Activated naive CD8-positive, alpha-beta T cell (primary cell): ENCODE results near the gene SLC13A3.
A peak's percentile ranks its signal among the peaks of the same experiment; 100 is the strongest.
"Not testable (repeated sequence)": the region's sequence is repeated elsewhere in the genome, so short reads cannot be mapped to it uniquely, and the experiment has no call there.

Source experiments
- H3K27ac Mint-ChIP-seq: one replicate; pipeline ENCODE4 v1.8.0; 2021; ENCODE audit warnings: mixed read lengths
- H3K27me3 Mint-ChIP-seq: one replicate; pipeline ENCODE4 v1.8.0; 2021; ENCODE audit warnings: mixed read lengths
- H3K36me3 Mint-ChIP-seq: one replicate; pipeline ENCODE4 v1.8.0; 2021; ENCODE audit warnings: mixed read lengths
- H3K4me1 Mint-ChIP-seq: one replicate; pipeline ENCODE4 v1.8.0; 2021; ENCODE audit warnings: low read depth, mixed read lengths
- H3K4me3 Mint-ChIP-seq: one replicate; pipeline ENCODE4 v1.8.0; 2021; ENCODE audit warnings: mild to moderate bottlenecking, mixed read lengths
- H3K9me3 Mint-ChIP-seq: one replicate; pipeline ENCODE4 v1.8.0; 2021; ENCODE audit warnings: low read depth, mixed read lengths

The SLC13A3 gene

GRCh38 chr20:46683939-46684750 is 32.9 kb upstream of the SLC13A3 start:
- Mint-ChIP-seq H3K27me3 (no peaks in the 10 kb centered on the region), H3K4me3 (no peak overlapping the region), H3K4me1 (peaks cover 72% of the 10 kb centered on the region), H3K9me3 (no peaks in the 10 kb centered on the region), H3K27ac (no peak overlapping the region), H3K36me3 (peaks cover 3% of the 10 kb centered on the region)

GRCh38 chr20:46683668-46683938 is 32.3 kb upstream of the SLC13A3 start:
- Mint-ChIP-seq H3K4me3 (no peak overlapping the region), H3K4me1 (peaks cover 72% of the 10 kb centered on the region), H3K27me3 (no peaks in the 10 kb centered on the region), H3K36me3 (peaks cover 3% of the 10 kb centered on the region), H3K9me3 (no peaks in the 10 kb centered on the region), H3K27ac (peak overlapping the region; percentile 54)

GRCh38 chr20:46683011-46683667 is 31.9 kb upstream of the SLC13A3 start:
- Mint-ChIP-seq H3K27ac (peak overlapping the region; percentile 54), H3K9me3 (no peaks in the 10 kb centered on the region), H3K4me3 (no peak overlapping the region), H3K27me3 (no peaks in the 10 kb centered on the region), H3K36me3 (peaks cover 3% of the 10 kb centered on the region), H3K4me1 (peaks cover 67% of the 10 kb centered on the region)

GRCh38 chr20:46682063-46682821 is 31.0 kb upstream of the SLC13A3 start:
- no peaks in the 10 kb centered on the region for H3K9me3 Mint-ChIP-seq
- no peak overlapping the region for H3K4me3 Mint-ChIP-seq
- H3K27me3 Mint-ChIP-seq: no peaks in the 10 kb centered on the region
- peaks cover 58% of the 10 kb centered on the region for H3K4me1 Mint-ChIP-seq
- peaks cover 3% of the 10 kb centered on the region for H3K36me3 Mint-ChIP-seq
- H3K27ac Mint-ChIP-seq: peak overlapping the region; percentile 50

GRCh38 chr20:46681032-46681854 is 30.0 kb upstream of the SLC13A3 start:
- Mint-ChIP-seq H3K27me3 (no peaks in the 10 kb centered on the region), H3K9me3 (no peaks in the 10 kb centered on the region), H3K27ac (no peak overlapping the region), H3K4me1 (peaks cover 48% of the 10 kb centered on the region), H3K36me3 (peaks cover 3% of the 10 kb centered on the region), H3K4me3 (no peak overlapping the region)

- no peak overlapping the region for H3K4me3 Mint-ChIP-seq
- H3K27ac Mint-ChIP-seq: no peak overlapping the region
- no peaks in the 10 kb centered on the region for H3K36me3 Mint-ChIP-seq
- no peaks in the 10 kb centered on the region for H3K9me3 Mint-ChIP-seq
- peaks cover 43% of the 10 kb centered on the region for H3K4me1 Mint-ChIP-seq
- no peaks in the 10 kb centered on the region for H3K27me3 Mint-ChIP-seq
Measured at GRCh38 chr20:46680684-46681031, 29.4 kb upstream of the SLC13A3 start.

- Mint-ChIP-seq H3K27ac (no peak overlapping the region), H3K4me1 (peaks cover 23% of the 10 kb centered on the region), H3K27me3 (no peaks in the 10 kb centered on the region), H3K9me3 (no peaks in the 10 kb centered on the region), H3K4me3 (no peak overlapping the region), H3K36me3 (no peaks in the 10 kb centered on the region)
Measured at GRCh38 chr20:46678516-46678915, 27.3 kb upstream of the SLC13A3 start.

- no peaks in the 10 kb centered on the region for H3K9me3 Mint-ChIP-seq
- no peaks in the 10 kb centered on the region for H3K36me3 Mint-ChIP-seq
- H3K27ac Mint-ChIP-seq: no peak overlapping the region
- H3K27me3 Mint-ChIP-seq: no peaks in the 10 kb centered on the region
- peaks cover 17% of the 10 kb centered on the region for H3K4me1 Mint-ChIP-seq
- H3K4me3 Mint-ChIP-seq: no peak overlapping the region
Measured at GRCh38 chr20:46677608-46678007, 26.3 kb upstream of the SLC13A3 start.

GRCh38 chr20:46676649-46677316 is 25.5 kb upstream of the SLC13A3 start:
- not testable (repeated sequence) for H3K4me3 Mint-ChIP-seq, H3K9me3 Mint-ChIP-seq, H3K27me3 Mint-ChIP-seq, H3K36me3 Mint-ChIP-seq, H3K27ac Mint-ChIP-seq
- peaks cover 11% of the 10 kb centered on the region for H3K4me1 Mint-ChIP-seq

GRCh38 chr20:46674253-46675083 is 23.2 kb upstream of the SLC13A3 start:
- Mint-ChIP-seq H3K4me3 (no peak overlapping the region), H3K27ac (no peak overlapping the region), H3K36me3 (peaks cover 10% of the 10 kb centered on the region), H3K27me3 (no peaks in the 10 kb centered on the region), H3K4me1 (no peaks in the 10 kb centered on the region), H3K9me3 (no peaks in the 10 kb centered on the region)

GRCh38 chr20:46673394-46674252 is 22.4 kb upstream of the SLC13A3 start:
- Mint-ChIP-seq H3K4me3 (no peak overlapping the region), H3K27ac (no peak overlapping the region), H3K4me1 (no peaks in the 10 kb centered on the region), H3K9me3 (no peaks in the 10 kb centered on the region), H3K27me3 (no peaks in the 10 kb centered on the region), H3K36me3 (peaks cover 16% of the 10 kb centered on the region)

GRCh38 chr20:46672543-46673148 is 21.4 kb upstream of the SLC13A3 start:
- Mint-ChIP-seq H3K36me3 (peaks cover 18% of the 10 kb centered on the region), H3K9me3 (no peaks in the 10 kb centered on the region), H3K27me3 (no peaks in the 10 kb centered on the region), H3K4me3 (no peak overlapping the region), H3K27ac (no peak overlapping the region), H3K4me1 (no peaks in the 10 kb centered on the region)
